Activated CD4-positive, CD25-positive, alpha-beta regulatory T cell treated with anti-CD3 and anti-CD28 coated beads, Interleukin-2, amount 50 U/mL, for 24 hours (primary cell): ENCODE measurements around the gene C14orf132.

Experiments used
- ATAC-seq, 2 donors: fragments of 150-1000 bp; cut with Tn5 transposase; one replicate each; pipeline ENCODE4 v1.10.0; 2021; ENCODE audit warnings: mild to moderate bottlenecking in 1 of 2, moderate library complexity in 1 of 2

The C14orf132 gene

GRCh38 chr14:96100161-96101064 lies 61.3 kb downstream of the C14orf132 start:
- ATAC-seq, result no peak

DNA sequence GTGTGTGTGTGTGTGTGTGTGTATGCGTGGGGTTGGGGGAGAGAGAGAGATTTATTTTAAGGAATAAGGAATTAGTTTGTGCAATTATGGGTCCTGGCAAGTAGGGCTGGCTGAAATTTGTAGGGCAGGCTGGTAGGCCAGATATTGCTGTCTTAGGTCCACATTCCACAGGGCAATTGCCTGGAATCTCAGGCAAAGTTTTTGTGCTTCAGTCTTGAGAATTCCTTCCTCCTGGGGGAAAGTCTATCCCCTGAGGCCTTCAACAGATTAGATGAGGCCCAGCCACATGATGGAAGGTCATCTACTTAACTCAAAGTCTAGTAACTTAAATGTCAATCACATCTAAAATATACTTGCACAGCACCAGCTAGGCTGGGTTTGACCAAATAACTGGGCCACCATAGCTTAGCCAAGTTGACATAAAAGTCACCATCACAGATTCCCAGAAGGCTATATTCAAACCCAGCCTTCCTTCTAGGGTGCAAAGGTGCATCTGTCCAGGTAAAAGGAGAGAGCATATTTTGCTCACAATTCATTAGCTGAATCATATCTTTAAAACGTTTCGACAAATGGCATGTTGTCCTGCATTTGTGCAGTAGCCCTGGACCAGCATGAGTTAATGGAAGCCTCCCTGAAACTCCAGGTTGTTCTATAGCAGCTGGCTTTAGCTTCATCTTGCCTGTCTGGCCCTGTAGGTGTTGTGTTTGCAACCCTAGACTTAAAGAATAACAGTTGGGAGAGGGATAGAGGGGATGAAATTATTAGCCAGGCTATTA lies 63.1 kb downstream of the C14orf132 start:
- no peak for ATAC-seq

- no peak for ATAC-seq
Measured at GRCh38 chr14:96103075-96103474, 63.9 kb downstream of the C14orf132 start.

DNA sequence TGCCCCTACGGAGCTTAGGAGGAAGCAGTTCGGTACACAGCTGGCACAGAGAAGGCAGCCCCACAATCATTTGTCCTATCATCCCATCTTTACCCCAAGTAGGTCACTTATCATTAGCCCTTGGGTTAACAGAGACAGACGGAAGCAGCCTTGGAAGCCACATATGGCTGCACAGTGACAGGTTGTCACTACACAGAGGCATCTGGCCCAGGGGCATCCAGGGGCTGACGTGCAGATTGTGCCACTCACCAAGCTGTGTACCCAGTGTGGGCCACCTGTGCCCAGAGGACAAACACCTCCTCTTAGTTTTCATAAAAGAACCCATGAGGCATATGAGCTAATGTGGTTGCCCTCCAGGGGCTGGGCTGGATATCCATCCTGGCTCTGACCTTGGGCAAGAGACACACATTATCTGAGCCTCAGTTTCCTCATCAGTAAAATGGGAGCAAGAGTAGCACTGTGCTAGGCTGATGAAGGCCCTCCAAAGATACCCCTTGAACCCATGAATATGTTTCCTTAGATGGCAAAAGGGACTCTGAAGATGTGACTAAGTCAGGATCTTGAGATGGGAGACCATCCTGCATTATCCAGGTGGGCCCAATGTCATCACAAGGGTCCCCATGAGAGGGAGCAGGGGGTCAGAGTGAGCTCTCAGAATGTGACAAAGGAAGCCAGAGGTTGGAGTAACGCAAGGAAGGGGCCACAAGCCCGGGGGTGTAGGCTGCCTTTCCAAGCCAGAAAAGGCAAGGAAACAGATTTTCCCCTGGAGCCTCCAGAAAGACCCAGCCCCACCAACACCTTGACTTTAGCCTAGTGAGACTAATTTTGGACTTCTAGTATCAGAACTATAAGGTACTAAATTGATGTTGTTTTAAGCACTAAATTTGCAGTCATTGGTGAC lies 64.6 kb downstream of the C14orf132 start:
- no peak for ATAC-seq

DNA sequence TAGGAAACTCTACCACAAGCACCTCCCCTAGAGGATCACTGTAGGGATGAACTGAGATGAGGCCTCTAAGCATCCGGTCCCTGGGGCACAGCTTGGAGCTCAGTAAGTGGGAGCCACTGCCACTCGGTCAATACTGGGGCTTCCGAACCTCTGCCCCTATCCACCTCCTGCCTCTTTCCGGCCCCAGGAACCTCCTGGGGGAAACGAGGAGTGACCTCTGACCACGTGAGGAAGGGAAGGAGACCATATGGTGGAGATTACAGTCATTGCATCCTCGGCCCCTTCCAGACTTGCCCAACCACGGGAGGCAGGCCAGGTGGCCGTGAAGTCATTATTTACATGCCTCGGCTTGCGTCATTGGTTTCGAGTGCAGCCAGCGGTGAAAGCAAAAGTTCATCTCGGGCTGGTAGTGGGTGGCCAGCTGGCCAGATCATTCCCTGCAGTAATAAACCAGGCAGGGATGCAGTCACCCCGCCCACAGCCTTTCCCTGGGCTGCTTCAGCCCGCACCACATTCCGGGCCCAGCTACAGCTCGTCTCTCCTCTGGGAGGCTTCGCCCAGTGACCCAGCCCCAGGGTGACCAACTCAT lies 65.4 kb downstream of the C14orf132 start:
- no peak for ATAC-seq

- ATAC-seq, result no peak
Measured at GRCh38 chr14:96105089-96105925, 66.1 kb downstream of the C14orf132 start.

- no peak for ATAC-seq
Measured at GRCh38 chr14:96105926-96106441, 66.8 kb downstream of the C14orf132 start.

GRCh38 chr14:96106891-96107290 lies 67.7 kb downstream of the C14orf132 start:
- ATAC-seq, result no peak

- ATAC-seq, result no peak
Measured at GRCh38 chr14:96108061-96108795, 69.1 kb downstream of the C14orf132 start.

DNA sequence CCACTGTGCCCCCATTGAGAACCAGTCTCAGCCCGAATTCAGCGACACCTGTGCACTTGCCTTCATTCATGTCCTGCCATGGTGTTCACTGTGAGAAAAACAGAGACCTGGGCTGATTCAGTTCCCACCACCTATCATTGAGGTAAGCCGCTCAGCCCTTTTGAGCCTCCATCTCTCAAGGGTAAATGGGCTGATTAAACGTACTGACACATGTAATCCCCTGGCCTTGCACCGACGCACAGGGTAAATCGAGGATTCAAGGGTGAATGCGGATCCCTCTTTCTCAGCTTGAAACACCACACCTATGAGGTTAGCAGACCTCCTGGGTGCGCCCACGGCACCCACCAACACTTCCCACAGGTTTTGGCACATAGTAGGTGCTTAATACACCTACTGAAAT lies 69.7 kb downstream of the C14orf132 start:
- ATAC-seq, result no peak

DNA sequence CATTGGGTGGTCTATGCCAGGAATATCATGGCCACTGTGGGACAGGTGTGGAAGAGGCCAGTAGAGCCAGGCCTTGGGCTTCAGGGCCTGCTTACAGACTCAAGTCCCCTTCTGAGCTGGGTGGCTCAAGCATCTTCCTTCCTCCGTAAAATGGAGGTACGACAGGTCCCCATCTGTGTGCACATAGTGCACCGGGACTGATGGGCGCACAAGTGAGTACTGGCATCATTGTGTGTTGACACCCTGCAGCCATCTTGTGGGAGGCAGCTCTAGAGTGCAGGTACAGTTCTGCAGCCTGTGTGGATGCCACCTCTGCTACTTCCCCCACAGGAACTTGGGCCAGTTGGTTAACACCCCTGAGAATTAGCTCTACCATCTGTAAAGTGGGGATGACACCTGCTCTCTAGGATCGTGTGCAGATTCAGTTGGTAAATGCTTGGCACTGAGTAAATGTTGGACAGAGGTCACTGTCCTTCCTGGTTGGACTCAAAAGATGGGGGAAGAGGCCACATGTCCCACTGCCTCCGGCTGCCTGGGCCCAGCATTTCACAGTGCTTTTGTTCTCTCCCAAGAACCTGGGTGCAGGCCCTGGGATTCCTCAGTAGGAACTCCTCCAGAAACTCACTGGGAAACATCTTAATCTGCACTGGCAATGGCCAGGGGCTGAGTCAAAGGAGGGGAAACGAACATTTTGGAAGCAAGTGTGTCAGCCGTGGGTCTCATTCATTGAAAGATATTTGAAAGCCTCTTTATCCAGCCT lies 70.6 kb downstream of the C14orf132 start:
- ATAC-seq, result no peak

DNA sequence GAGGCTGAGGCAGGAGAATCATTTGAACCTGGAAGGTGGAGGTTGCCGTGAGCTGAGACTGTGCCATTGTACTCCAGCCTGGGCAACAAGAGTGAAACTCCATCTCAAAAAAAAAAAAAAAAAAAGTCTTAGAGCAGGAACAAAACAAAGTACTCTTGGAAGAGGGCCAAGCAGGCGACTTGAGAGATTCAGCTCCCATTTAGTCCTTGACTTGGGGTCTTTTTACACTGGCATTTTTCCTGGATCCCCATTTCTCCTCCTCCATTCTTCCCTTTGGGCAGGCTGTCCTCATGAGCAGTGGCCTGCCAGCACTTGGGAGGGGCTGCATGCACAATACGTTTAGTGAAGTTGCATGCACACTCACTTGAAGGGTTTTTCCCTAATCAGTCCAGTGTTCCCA lies 72.9 kb downstream of the C14orf132 start:
- no peak for ATAC-seq

DNA sequence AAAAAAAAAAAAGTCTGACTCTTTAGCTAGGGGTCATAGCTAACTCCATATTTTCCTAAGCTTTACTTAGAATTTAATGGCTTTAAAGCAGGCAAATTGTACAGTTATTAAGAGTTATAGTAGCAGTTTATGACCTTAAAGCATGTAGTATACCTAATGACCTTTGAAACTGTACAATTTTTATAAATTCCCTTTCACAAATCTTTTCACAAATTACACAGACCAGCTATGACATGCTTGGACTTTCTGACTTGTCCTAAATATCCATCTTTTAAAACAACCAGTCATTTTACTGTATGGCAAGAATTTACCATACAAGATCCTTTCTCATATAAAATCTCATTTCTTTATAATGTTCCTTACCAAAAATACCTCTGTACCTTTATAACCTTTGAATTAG lies 74.8 kb downstream of the C14orf132 start:
- no peak for ATAC-seq

- no peak for ATAC-seq
Measured at GRCh38 chr14:96117101-96117897, 78.1 kb downstream of the C14orf132 start.

DNA sequence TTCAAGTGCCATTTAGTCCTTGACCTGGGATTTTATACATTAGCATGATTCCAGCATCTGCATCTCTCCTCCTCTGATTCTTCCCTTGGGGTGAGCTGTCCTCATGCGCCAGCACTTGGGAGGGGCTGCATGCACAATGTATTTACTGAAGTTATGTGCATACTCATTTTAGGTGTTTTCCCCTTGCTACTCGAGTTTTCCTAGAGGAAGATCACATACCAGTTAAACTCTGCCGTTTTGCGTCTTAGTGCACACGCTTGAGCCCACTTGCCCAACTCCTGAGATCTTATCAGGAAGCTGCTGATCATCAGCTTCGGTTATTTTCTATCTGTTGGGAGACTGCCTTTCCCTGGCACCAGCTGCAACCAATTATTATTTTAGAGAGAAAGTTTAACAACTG lies 78.8 kb downstream of the C14orf132 start:
- no peak for ATAC-seq

- no peak for ATAC-seq
Measured at GRCh38 chr14:96118391-96118790, 79.2 kb downstream of the C14orf132 start.

- no peak for ATAC-seq
Measured at GRCh38 chr14:96119947-96120346, 80.8 kb downstream of the C14orf132 start.

DNA sequence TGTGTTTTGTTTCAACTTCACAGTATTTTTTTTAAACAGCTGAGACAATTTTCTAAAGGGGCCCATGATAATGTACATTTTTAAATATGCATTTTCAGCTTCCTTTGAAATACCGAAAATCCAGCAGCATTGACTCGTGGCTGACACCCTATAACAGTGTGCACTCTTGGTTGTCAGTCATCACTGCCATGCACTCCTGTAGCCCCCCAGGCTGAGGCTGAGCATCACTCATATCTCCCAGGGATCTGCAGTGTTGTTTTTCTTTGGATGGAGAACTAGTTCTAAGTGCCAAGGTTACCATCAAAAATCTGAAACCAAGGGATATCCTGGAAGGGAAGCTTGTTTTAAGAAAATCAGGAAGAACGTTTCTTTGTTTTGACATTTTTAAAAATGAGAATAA lies 81.2 kb downstream of the C14orf132 start:
- ATAC-seq, result no peak

DNA sequence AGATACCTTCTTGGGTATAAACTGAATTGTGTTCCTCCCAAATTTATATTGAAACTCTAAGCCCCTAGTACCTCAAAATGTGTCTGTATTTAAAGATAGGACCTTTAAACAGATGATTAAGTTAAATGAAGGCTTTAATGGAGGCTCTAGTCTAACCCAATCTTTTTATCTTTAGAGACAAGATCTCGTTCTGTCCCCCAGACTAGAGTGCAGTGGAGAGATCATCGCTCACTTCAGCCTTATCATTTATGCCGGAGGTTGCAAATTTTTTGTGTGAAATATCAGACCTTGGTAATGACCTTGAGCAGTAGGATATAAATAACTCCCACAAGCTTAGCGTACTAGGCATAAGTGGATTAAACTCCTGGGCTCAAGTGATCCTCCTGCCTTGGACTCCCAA lies 81.8 kb downstream of the C14orf132 start:
- no peak for ATAC-seq
